HG03159 (cell line): ENCODE results near the gene WDR7.

Experiments used
- ATAC-seq: cut with Tn5 transposase; IDR thresholded peaks from one replicate; pipeline ENCODE4 v1.9.1; 2021; ENCODE audit warnings: mild to moderate bottlenecking, moderate library complexity; ENCODE audit not compliant: unreplicated experiment

WDR7 gene

GRCh38 chr18:56721031-56721430 is 69.9 kb downstream of the WDR7 start:
- no peak for ATAC-seq

GRCh38 chr18:56721491-56721890 is 70.3 kb downstream of the WDR7 start:
- ATAC-seq, result no peak

- peak; percentile 65 for ATAC-seq
These were observed 71.4 kb downstream of the WDR7 start for GRCh38 chr18:56722518-56722917.

GRCh38 chr18:56723068-56723467 is 71.9 kb downstream of the WDR7 start:
- no peak for ATAC-seq

- ATAC-seq, result no peak
These were observed 72.5 kb downstream of the WDR7 start for GRCh38 chr18:56723706-56724105.

- ATAC-seq, result no peak
These were observed 75.7 kb downstream of the WDR7 start for GRCh38 chr18:56726906-56727305.

GRCh38 chr18:56727399-56727798 is 76.2 kb downstream of the WDR7 start:
- ATAC-seq, result no peak

GRCh38 chr18:56728741-56729140 is 77.6 kb downstream of the WDR7 start:
- no peak for ATAC-seq

GRCh38 chr18:56738184-56738583 is 87.0 kb downstream of the WDR7 start:
- no peak for ATAC-seq

- ATAC-seq, result no peak
These were observed 88.6 kb downstream of the WDR7 start for GRCh38 chr18:56739731-56740130.

- no peak for ATAC-seq
These were observed 89.5 kb downstream of the WDR7 start for GRCh38 chr18:56740645-56741044.

- ATAC-seq, result no peak
These were observed 90.5 kb downstream of the WDR7 start for GRCh38 chr18:56741685-56742084.

GRCh38 chr18:56743115-56743514 is 92.0 kb downstream of the WDR7 start:
- ATAC-seq, result no peak

- no peak for ATAC-seq
These were observed 96.0 kb downstream of the WDR7 start for GRCh38 chr18:56747032-56747658.

GRCh38 chr18:56747857-56748256 is 96.7 kb downstream of the WDR7 start:
- no peak for ATAC-seq

GRCh38 chr18:56748698-56749268 is 97.6 kb downstream of the WDR7 start:
- no peak for ATAC-seq

GRCh38 chr18:56756966-56757365 is 105.8 kb downstream of the WDR7 start:
- no peak for ATAC-seq

GRCh38 chr18:56770097-56770496 is 118.9 kb downstream of the WDR7 start:
- ATAC-seq, result no peak

- ATAC-seq, result no peak
These were observed 119.7 kb downstream of the WDR7 start for GRCh38 chr18:56770873-56771272.

GRCh38 chr18:56775701-56776100 is 124.5 kb downstream of the WDR7 start:
- no peak for ATAC-seq

- ATAC-seq, result no peak
These were observed 136.2 kb downstream of the WDR7 start for GRCh38 chr18:56787390-56787789.

GRCh38 chr18:56789004-56789888 is 138.1 kb downstream of the WDR7 start:
- ATAC-seq, result no peak
